HG02884 (cell line): ENCODE measurements around the gene KIRREL3.

Source experiments
- ATAC-seq: cut with Tn5 transposase; IDR thresholded peaks from one replicate; pipeline ENCODE4 v1.9.1; 2021; ENCODE audit warnings: mild to moderate bottlenecking, moderate library complexity; ENCODE audit not compliant: unreplicated experiment

KIRREL3 gene

GRCh38 chr11:126997641-126998040, 2.9 kb downstream of the KIRREL3 start:
- ATAC-seq, result no peak

GRCh38 chr11:126997196-126997595, 3.4 kb downstream of the KIRREL3 start:
- no peak for ATAC-seq

GRCh38 chr11:126996036-126996804, 4.3 kb downstream of the KIRREL3 start:
- no peak for ATAC-seq

GRCh38 chr11:126993599-126993998, 7.0 kb downstream of the KIRREL3 start:
- ATAC-seq, result no peak

- no peak for ATAC-seq
Measured at GRCh38 chr11:126992804-126993111, 7.8 kb downstream of the KIRREL3 start.

GRCh38 chr11:126992065-126992803, 8.3 kb downstream of the KIRREL3 start:
- ATAC-seq, result no peak

- ATAC-seq, result no peak
Measured at GRCh38 chr11:126991596-126991995, 9.0 kb downstream of the KIRREL3 start.

- ATAC-seq, result no peak
Measured at GRCh38 chr11:126990716-126991480, 9.7 kb downstream of the KIRREL3 start.

GRCh38 chr11:126989942-126990715, 10.4 kb downstream of the KIRREL3 start:
- peak; percentile 95 for ATAC-seq

- ATAC-seq, result no peak
Measured at GRCh38 chr11:126988655-126989054, 11.9 kb downstream of the KIRREL3 start.

GRCh38 chr11:126981635-126982034, 18.9 kb downstream of the KIRREL3 start:
- no peak for ATAC-seq

GRCh38 chr11:126978911-126979310, 21.7 kb downstream of the KIRREL3 start:
- no peak for ATAC-seq

GRCh38 chr11:126978165-126978564, 22.4 kb downstream of the KIRREL3 start:
- ATAC-seq, result no peak

- no peak for ATAC-seq
Measured at GRCh38 chr11:126973051-126973450, 27.5 kb downstream of the KIRREL3 start.

- no peak for ATAC-seq
Measured at GRCh38 chr11:126971305-126971704, 29.3 kb downstream of the KIRREL3 start.

- peak; percentile 49 for ATAC-seq
Measured at GRCh38 chr11:126969865-126970479, 30.6 kb downstream of the KIRREL3 start.

- ATAC-seq, result no peak
Measured at GRCh38 chr11:126968915-126969314, 31.7 kb downstream of the KIRREL3 start.

- no peak for ATAC-seq
Measured at GRCh38 chr11:126965331-126965730, 35.2 kb downstream of the KIRREL3 start.

GRCh38 chr11:126963603-126964363, 36.8 kb downstream of the KIRREL3 start:
- no peak for ATAC-seq

- ATAC-seq, result no peak
Measured at GRCh38 chr11:126963115-126963514, 37.5 kb downstream of the KIRREL3 start.
